Measurements from ENCODE around the gene GALC. TPM values are rescaled to one million over a fixed set of nuclear protein-coding genes. Genes with fewer than 3 reads are reported as not detected.

Gene GALC
- total and polyA plus RNA-seq, 9 of the 15 experiments (the other 6 are each of a cell fraction or from before 2014, with no cell fraction given) = 1.6 to 15.0 (median 7.3) TPM

GRCh38 chr14:87952307-87953094 is 40.5 kb downstream of the GALC start:
- no peaks in the 10 kb centered on the region for H3K9me1 ChIP-seq (ENCODE audit: control insufficient read depth, insufficient read depth, low read length)
- no peak overlapping the region for H2AFZ ChIP-seq (ENCODE audit: low read depth, low read length)
- BruUV-seq (replicated peaks) = no TSS peak
- WGBS (ENCODE audit: insufficient coverage, low coverage, missing lambda C conversion rate) = 62% methylated on average over 3 of the region's 3 CpGs
- no peaks in the 10 kb centered on the region; a peak in 1 of 5 replicates for H3K4me1 ChIP-seq (replicated peaks in 1 of 2; ENCODE audit: control insufficient read depth in 2 of 2, insufficient read depth in 2 of 2, low read length in 2 of 2)
- no peak overlapping the region for H3K4me2 ChIP-seq (ENCODE audit: insufficient read depth, low read length)
- DNase-seq (ENCODE audit: extremely low read depth in 1 of 4, low spot score in 3 of 4) (no peak), FAIRE-seq (no peak), ATAC-seq (0 out of 3 replicates have a peak, but pooled peaks have one; percentile 39)
- H3K27ac ChIP-seq (ENCODE audit: extremely low read depth, low read depth, low read length) = no peak overlapping the region
- no peaks in the 10 kb centered on the region for H4K20me1 ChIP-seq (replicated peaks; ENCODE audit: control insufficient read depth, insufficient read depth, low read length)
- H3K27me3 ChIP-seq (ENCODE audit: control insufficient read depth in 2 of 2, insufficient read depth in 2 of 2, low read length in 2 of 2) = no peaks in the 10 kb centered on the region
- ChIA-PET CTCF (ENCODE audit: low intra/inter-chr PET ratio) (no interaction called here), POLR2A (no interaction called here)
- intact Hi-C loops (cut with micrococcal nuclease) = no loop called here
- no peak overlapping the region for H3K4me3 ChIP-seq
- in situ Hi-C loops (cut with MboI) = no loop called here
- H3K9me3 ChIP-seq (replicated peaks; ENCODE audit: control insufficient read depth, insufficient read depth, low read depth, low read length) = no peaks in the 10 kb centered on the region
- H3K9ac ChIP-seq (ENCODE audit: insufficient read depth in 1 of 2, low read depth in 2 of 2, low read length in 2 of 2) = no peak overlapping the region
- H3K79me2 ChIP-seq (ENCODE audit: control insufficient read depth, insufficient read depth, low read length) = no peaks in the 10 kb centered on the region
- H3K36me3 ChIP-seq (ENCODE audit: control insufficient read depth, insufficient read depth, low read length) = no peaks in the 10 kb centered on the region
- no peak for TF ChIP-seq FOXP1 (CRISPR knock-in tag; IDR thresholded peaks at IDR 0.05)
- no peak for TF ChIP-seq SMC3 (conservative IDR thresholded peaks at IDR 0.05; ENCODE audit: insufficient read depth, low read depth, low read length)
- TF ChIP-seq ZBTB33 (CRISPR knock-in tag; IDR thresholded peaks at IDR 0.05) = no peak
- TF ChIP-seq CBX3 (IDR thresholded peaks at IDR 0.05; ENCODE audit: borderline replicate concordance in 1 of 2, low read length in 2 of 2) = no peak
- TF ChIP-seq PTTG1 (tag; IDR thresholded peaks at IDR 0.05; ENCODE audit: low read depth) = no peak
- TF ChIP-seq KLF16 (IDR thresholded peaks at IDR 0.05) = no peak
- TF ChIP-seq FIP1L1 (IDR thresholded peaks at IDR 0.05; ENCODE audit: low read depth, low read length, poor library complexity, severe bottlenecking) = no peak
- no peak for TF ChIP-seq ZNF143 (CRISPR knock-in tag; IDR thresholded peaks at IDR 0.05)
- TF ChIP-seq HDAC1 (IDR thresholded peaks at IDR 0.05) = no peak
- TF ChIP-seq UBTF (IDR thresholded peaks at IDR 0.05; ENCODE audit: borderline replicate concordance in 1 of 2, low read depth in 2 of 2, low read length in 2 of 2) = no peak
- TF ChIP-seq SNIP1 (IDR thresholded peaks at IDR 0.05; ENCODE audit: low read depth) = no peak
- TF ChIP-seq SFPQ (IDR thresholded peaks at IDR 0.05; ENCODE audit: low read depth, low read length) = no peak
- no peak for TF ChIP-seq HNRNPK (IDR thresholded peaks at IDR 0.05; ENCODE audit: low read depth, low read length, poor library complexity, severe bottlenecking)
- no peak for TF ChIP-seq LEF1 (IDR thresholded peaks at IDR 0.05)
